Keratinocyte (primary cell): Measurements from ENCODE around the gene UBC.

Experiments
- EZH2 ChIP-seq: IDR thresholded peaks from one replicate; pipeline ENCODE4 v1.6.1; 2012; ENCODE audit warnings: inconsistent platforms, mild to moderate bottlenecking, low read length, moderate library complexity
- TF ChIP-seq, protein P1 (sequence below), 3 experiments: IDR thresholded peaks in 1 of 3; conservative IDR thresholded peaks in 1 of 3; optimal IDR thresholded peaks in 1 of 3; 2 replicates in 2 of 3; 3 replicates in 1 of 3; pipeline versions ENCODE3 to v1.5.1; 2011; ENCODE audit warnings: low read length in 3 of 3, mild to moderate bottlenecking in 3 of 3, moderate library complexity in 2 of 3, control low read depth in 1 of 3, inconsistent platforms in 1 of 3; ENCODE audit not compliant: insufficient read depth in 2 of 3; ENCODE audit errors: extremely low read depth in 1 of 3

- TF ChIP-seq EZH2, result no peak
- TF ChIP-seq, protein P1, sequence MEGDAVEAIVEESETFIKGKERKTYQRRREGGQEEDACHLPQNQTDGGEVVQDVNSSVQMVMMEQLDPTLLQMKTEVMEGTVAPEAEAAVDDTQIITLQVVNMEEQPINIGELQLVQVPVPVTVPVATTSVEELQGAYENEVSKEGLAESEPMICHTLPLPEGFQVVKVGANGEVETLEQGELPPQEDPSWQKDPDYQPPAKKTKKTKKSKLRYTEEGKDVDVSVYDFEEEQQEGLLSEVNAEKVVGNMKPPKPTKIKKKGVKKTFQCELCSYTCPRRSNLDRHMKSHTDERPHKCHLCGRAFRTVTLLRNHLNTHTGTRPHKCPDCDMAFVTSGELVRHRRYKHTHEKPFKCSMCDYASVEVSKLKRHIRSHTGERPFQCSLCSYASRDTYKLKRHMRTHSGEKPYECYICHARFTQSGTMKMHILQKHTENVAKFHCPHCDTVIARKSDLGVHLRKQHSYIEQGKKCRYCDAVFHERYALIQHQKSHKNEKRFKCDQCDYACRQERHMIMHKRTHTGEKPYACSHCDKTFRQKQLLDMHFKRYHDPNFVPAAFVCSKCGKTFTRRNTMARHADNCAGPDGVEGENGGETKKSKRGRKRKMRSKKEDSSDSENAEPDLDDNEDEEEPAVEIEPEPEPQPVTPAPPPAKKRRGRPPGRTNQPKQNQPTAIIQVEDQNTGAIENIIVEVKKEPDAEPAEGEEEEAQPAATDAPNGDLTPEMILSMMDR (optimal IDR thresholded peaks at IDR 0.05 in 1 of 3, IDR thresholded peaks at IDR 0.05 in 1 of 3, conservative IDR thresholded peaks at IDR 0.05 in 1 of 3; ENCODE audit: extremely low read depth in 1 of 3, insufficient read depth in 2 of 3, low read length in 3 of 3), result peak; percentile 45 to 92 (median 76)
Observed at GRCh38 chr12:124898200-124898922, 16.1 kb downstream of the UBC start.
